H9 (cell line): ENCODE results near the gene TRIAP1. TPM values are rescaled to one million over a fixed set of nuclear protein-coding genes. Genes with fewer than 3 reads are reported as not detected.
A peak's percentile ranks its signal among the peaks of the same experiment; 100 is the strongest.

ENCODE experiments used
- DNase-seq: peaks from one replicate; pipeline ENCODE4 v3.0.0-alpha.2; 2017
- H2AFZ ChIP-seq: one replicate; pipeline ENCODE4 v1.6.1; 2013; ENCODE audit warnings: mild to moderate bottlenecking, low read length, control low read depth, moderate library complexity
- H2AK5ac ChIP-seq: 2 replicates; pipeline ENCODE4 v1.6.1; 2013; ENCODE audit warnings: low read length, control low read depth, mixed read lengths; ENCODE audit not compliant: insufficient read length
- H2BK120ac ChIP-seq: one replicate; pipeline ENCODE4 v1.6.1; 2013; ENCODE audit warnings: low read depth, mild to moderate bottlenecking, low read length, control low read depth, inconsistent platforms; ENCODE audit not compliant: poor library complexity, severe bottlenecking
- H2BK12ac ChIP-seq: 2 replicates; pipeline ENCODE4 v1.6.1; 2013; ENCODE audit warnings: low read length, control low read depth, mixed read lengths, low read depth; ENCODE audit not compliant: insufficient read length
- H2BK15ac ChIP-seq: 2 replicates; pipeline ENCODE4 v1.6.1; 2013; ENCODE audit warnings: low read depth, low read length, control low read depth
- H2BK20ac ChIP-seq: one replicate; pipeline ENCODE4 v1.6.1; 2013; ENCODE audit warnings: low read depth, mild to moderate bottlenecking, low read length, control low read depth, inconsistent platforms; ENCODE audit not compliant: poor library complexity, severe bottlenecking
- H2BK5ac ChIP-seq: 2 replicates; pipeline ENCODE4 v1.6.1; 2013; ENCODE audit warnings: low read length, control low read depth, mixed read lengths; ENCODE audit not compliant: insufficient read length
- H3K14ac ChIP-seq: 2 replicates; pipeline ENCODE4 v1.6.1; 2013; ENCODE audit warnings: low read length, control low read depth; ENCODE audit not compliant: insufficient read depth
- H3K18ac ChIP-seq: 2 replicates; pipeline ENCODE4 v1.6.1; 2013; ENCODE audit warnings: low read depth, mild to moderate bottlenecking, mixed read lengths, low read length, control low read depth; ENCODE audit not compliant: insufficient read length
- H3K23ac ChIP-seq: 2 replicates; pipeline ENCODE4 v1.6.1; 2013; ENCODE audit warnings: low read length, control low read depth, mixed read lengths, low read depth; ENCODE audit not compliant: insufficient read length
- H3K23me2 ChIP-seq: 2 replicates; pipeline ENCODE4 v1.6.1; 2013; ENCODE audit warnings: low read depth, mild to moderate bottlenecking, mixed read lengths, low read length, control low read depth; ENCODE audit not compliant: insufficient read length, poor library complexity, severe bottlenecking
- H3K27ac ChIP-seq: 2 replicates; pipeline ENCODE4 v1.5.1; 2013; ENCODE audit warnings: low read length, control low read depth, mixed read lengths, low read depth; ENCODE audit not compliant: insufficient read length
- H3K27me3 ChIP-seq: 2 replicates; pipeline ENCODE4 v1.6.1; 2013; ENCODE audit warnings: low read length, control low read depth, inconsistent platforms; ENCODE audit not compliant: insufficient read depth
- H3K4ac ChIP-seq: 2 replicates; pipeline ENCODE4 v1.6.1; 2013; ENCODE audit warnings: low read depth, mild to moderate bottlenecking, control low read depth, inconsistent platforms, low read length, moderate library complexity
- H3K4me1 ChIP-seq: 2 replicates; pipeline ENCODE4 v1.6.1; 2013; ENCODE audit warnings: low read length, control low read depth, inconsistent platforms; ENCODE audit not compliant: insufficient read depth
- H3K4me2 ChIP-seq: 2 replicates; pipeline ENCODE4 v1.6.1; 2013; ENCODE audit warnings: low read length, control low read depth, mixed read lengths; ENCODE audit not compliant: insufficient read length, insufficient read depth
- H3K56ac ChIP-seq: 2 replicates; pipeline ENCODE4 v1.6.1; 2013; ENCODE audit warnings: low read depth, mild to moderate bottlenecking, mixed read lengths, low read length, control low read depth; ENCODE audit not compliant: insufficient read length
- H3K79me1 ChIP-seq: 2 replicates; pipeline ENCODE4 v1.6.1; 2013; ENCODE audit warnings: low read depth, mild to moderate bottlenecking, moderate library complexity, low read length, control low read depth, inconsistent platforms; ENCODE audit not compliant: insufficient read depth, poor library complexity, severe bottlenecking
- H3K79me2 ChIP-seq: 2 replicates; pipeline ENCODE4 v1.6.1; 2013; ENCODE audit warnings: low read length, control low read depth, inconsistent platforms; ENCODE audit not compliant: insufficient read depth
- H3K9ac ChIP-seq: 2 replicates; pipeline ENCODE4 v1.6.1; 2013; ENCODE audit warnings: low read length, control low read depth, mixed read lengths; ENCODE audit not compliant: insufficient read length; ENCODE audit errors: extremely low read depth
- H3K9me3 ChIP-seq: one replicate; pipeline ENCODE4 v1.6.1; 2013; ENCODE audit warnings: low read depth, low read length, inconsistent platforms; ENCODE audit not compliant: control insufficient read depth
- H3T11ph ChIP-seq: one replicate; pipeline ENCODE4 v1.6.1; 2013; ENCODE audit warnings: mild to moderate bottlenecking, low read length, control low read depth, inconsistent platforms
- H4K20me1 ChIP-seq: one replicate; pipeline ENCODE4 v1.6.1; 2013; ENCODE audit not compliant: control insufficient read depth, insufficient read length, insufficient read depth
- H4K5ac ChIP-seq: 2 replicates; pipeline ENCODE4 v1.6.1; 2013; ENCODE audit warnings: low read depth, mild to moderate bottlenecking, mixed read lengths, low read length, control low read depth; ENCODE audit not compliant: insufficient read length
- H4K8ac ChIP-seq: replicated peaks from 2 replicates; pipeline ENCODE4 v1.6.1; 2013; ENCODE audit warnings: low read length, control low read depth, mixed read lengths, low read depth; ENCODE audit not compliant: insufficient read length
- H4K91ac ChIP-seq: 2 replicates; pipeline ENCODE4 v1.6.1; 2013; ENCODE audit warnings: low read depth, mild to moderate bottlenecking, moderate library complexity, mixed read lengths, low read length, control low read depth; ENCODE audit not compliant: insufficient read length
- H3K27ac Mint-ChIP-seq, 3 experiments: 2 replicates in 2 of 3; 3 replicates in 1 of 3; pipeline ENCODE4 v1.8.0; 2020 to 2021; ENCODE audit warnings: mixed read lengths in 3 of 3, mild to moderate bottlenecking in 1 of 3, moderate library complexity in 1 of 3
- H3K27me3 Mint-ChIP-seq: 2 replicates; pipeline ENCODE4 v1.8.0; 2021; ENCODE audit warnings: low read depth, mild to moderate bottlenecking, moderate library complexity, mixed read lengths
- H3K36me3 Mint-ChIP-seq, 3 experiments: 2 replicates in 2 of 3; 3 replicates in 1 of 3; pipeline ENCODE4 v1.8.0; 2020 to 2021; ENCODE audit warnings: low read depth in 3 of 3, mixed read lengths in 3 of 3; ENCODE audit not compliant: insufficient read depth in 1 of 3
- H3K4me1 Mint-ChIP-seq, 2 experiments: 2 replicates each; pipeline ENCODE4 v1.8.0; 2020; ENCODE audit warnings: mixed read lengths in 2 of 2
- H3K4me3 Mint-ChIP-seq, 2 experiments: 2 replicates in 1 of 2; 3 replicates in 1 of 2; pipeline ENCODE4 v1.8.0; 2020 to 2021; ENCODE audit warnings: mild to moderate bottlenecking in 2 of 2, mixed read lengths in 2 of 2, moderate library complexity in 1 of 2
- H3K9me3 Mint-ChIP-seq, 2 experiments: 2 replicates in 1 of 2; 3 replicates in 1 of 2; pipeline ENCODE4 v1.8.0; 2020; ENCODE audit warnings: mild to moderate bottlenecking in 2 of 2, mixed read lengths in 2 of 2, moderate library complexity in 1 of 2
- WGBS: extraction: QIAGEN DNeasy Blood & Tissue Kit; methylation state at CpG from one replicate; pipeline ENCODE4 v1.1.7; 2013; ENCODE audit warnings: missing lambda C conversion rate, low lambda C conversion rate, mixed read lengths; ENCODE audit not compliant: insufficient read length; ENCODE audit errors: extremely low coverage; 5-methylcytosine and 5-hydroxymethylcytosine counted together
- total RNA-seq: library from RNA; stranded (reverse); gene quantifications from 2 replicates; pipeline ENCODE4 v1.2.1, GENCODE V29; 2021
- TF ChIP-seq, protein P1 (sequence below): fragments of 200-600 bp; sonication (generic); conservative IDR thresholded peaks from 3 replicates; pipeline ENCODE4 v1.8.0; 2021; ENCODE audit warnings: antibody characterized with exemption, mild to moderate bottlenecking

Gene TRIAP1
- total RNA-seq, 1 experiment from 2014 or later, result 70.4 TPM

DNA sequence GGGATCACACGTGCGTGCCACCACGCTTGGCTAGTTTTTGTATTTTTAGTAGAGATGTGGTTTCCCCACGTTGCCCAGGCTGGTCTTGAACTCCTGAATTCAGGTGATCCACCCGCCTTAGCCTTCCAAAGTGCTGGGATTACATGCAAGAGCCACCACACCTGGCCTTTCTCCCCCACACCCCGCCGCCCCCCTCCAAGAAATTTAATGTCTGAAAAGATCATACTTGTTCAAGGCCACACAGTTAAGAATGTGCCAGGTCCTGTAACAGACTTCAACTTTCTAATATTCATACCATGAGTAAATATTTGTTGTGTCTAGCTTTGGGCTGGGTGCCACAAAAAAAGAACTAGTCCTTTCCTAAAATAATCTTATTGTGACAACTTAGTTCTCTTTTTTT is 9.1 kb upstream of the TRIAP1 start:
- H3K36me3 Mint-ChIP-seq, result peaks cover 36 to 81% (median 52%) of the 10 kb centered on the region in 3 experiments; a peak in 6 of 7 replicates

More for the DNA sequence above, 9.1 kb upstream of the TRIAP1 start:
- H3K4me1 ChIP-seq, result no peaks in the 10 kb centered on the region
- H2BK20ac ChIP-seq, result no peak overlapping the region
- no peak overlapping the region for H2BK120ac ChIP-seq
- no CpG with 5 or more reads among the region's 7 CpGs for WGBS
- no peaks in the 10 kb centered on the region for H3K9me3 Mint-ChIP-seq
- no peaks in the 10 kb centered on the region for H4K20me1 ChIP-seq
- H3K79me1 ChIP-seq, result no peaks in the 10 kb centered on the region
- peak overlapping the region in 1 of 3 experiments; percentile 62; a peak in 1 of 7 replicates for H3K27ac Mint-ChIP-seq
- no peak overlapping the region for H3K4me3 Mint-ChIP-seq
- H3K23me2 ChIP-seq, result no peaks in the 10 kb centered on the region
- H2BK15ac ChIP-seq, result no peak overlapping the region
- no peak overlapping the region for H2BK12ac ChIP-seq
- H2AK5ac ChIP-seq, result no peak overlapping the region
- TF ChIP-seq, protein P1, sequence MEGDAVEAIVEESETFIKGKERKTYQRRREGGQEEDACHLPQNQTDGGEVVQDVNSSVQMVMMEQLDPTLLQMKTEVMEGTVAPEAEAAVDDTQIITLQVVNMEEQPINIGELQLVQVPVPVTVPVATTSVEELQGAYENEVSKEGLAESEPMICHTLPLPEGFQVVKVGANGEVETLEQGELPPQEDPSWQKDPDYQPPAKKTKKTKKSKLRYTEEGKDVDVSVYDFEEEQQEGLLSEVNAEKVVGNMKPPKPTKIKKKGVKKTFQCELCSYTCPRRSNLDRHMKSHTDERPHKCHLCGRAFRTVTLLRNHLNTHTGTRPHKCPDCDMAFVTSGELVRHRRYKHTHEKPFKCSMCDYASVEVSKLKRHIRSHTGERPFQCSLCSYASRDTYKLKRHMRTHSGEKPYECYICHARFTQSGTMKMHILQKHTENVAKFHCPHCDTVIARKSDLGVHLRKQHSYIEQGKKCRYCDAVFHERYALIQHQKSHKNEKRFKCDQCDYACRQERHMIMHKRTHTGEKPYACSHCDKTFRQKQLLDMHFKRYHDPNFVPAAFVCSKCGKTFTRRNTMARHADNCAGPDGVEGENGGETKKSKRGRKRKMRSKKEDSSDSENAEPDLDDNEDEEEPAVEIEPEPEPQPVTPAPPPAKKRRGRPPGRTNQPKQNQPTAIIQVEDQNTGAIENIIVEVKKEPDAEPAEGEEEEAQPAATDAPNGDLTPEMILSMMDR, result no peak
- no peak overlapping the region for H2BK5ac ChIP-seq
- no peaks in the 10 kb centered on the region for H3K9me3 ChIP-seq
- H3K18ac ChIP-seq, result no peak overlapping the region
- no peak overlapping the region for H3K14ac ChIP-seq
- no peak overlapping the region for H3K27ac ChIP-seq
- no peak for DNase-seq
- H3K27me3 ChIP-seq, result no peaks in the 10 kb centered on the region
- H3K4me2 ChIP-seq, result no peak overlapping the region
- no peak overlapping the region for H3K56ac ChIP-seq
- no peak overlapping the region for H3K9ac ChIP-seq
- no peak overlapping the region for H4K91ac ChIP-seq
- no peak overlapping the region for H4K5ac ChIP-seq
- no peaks in the 10 kb centered on the region for H3K4me1 Mint-ChIP-seq
- no peaks in the 10 kb centered on the region for H3K79me2 ChIP-seq
- H3T11ph ChIP-seq, result no peak overlapping the region
- H3K23ac ChIP-seq, result no peak overlapping the region
- no peak overlapping the region for H4K8ac ChIP-seq
- H2AFZ ChIP-seq, result no peak overlapping the region
- H3K4ac ChIP-seq, result no peak overlapping the region
- no peaks in the 10 kb centered on the region for H3K27me3 Mint-ChIP-seq
